GM19023 (cell line): Measurements from ENCODE around the gene LIN52.

ENCODE experiments used
- ATAC-seq: cut with Tn5 transposase; IDR thresholded peaks from one replicate; pipeline ENCODE4 v1.9.1; 2021; ENCODE audit warnings: mild to moderate bottlenecking, moderate library complexity; ENCODE audit not compliant: unreplicated experiment

Gene LIN52

GRCh38 chr14:74223016-74223415 lies 138.3 kb downstream of the LIN52 start:
- no peak for ATAC-seq

- ATAC-seq: no peak
Measured at GRCh38 chr14:74231784-74232183, 147.0 kb downstream of the LIN52 start.

GRCh38 chr14:74235017-74235416 lies 150.3 kb downstream of the LIN52 start:
- no peak for ATAC-seq

GRCh38 chr14:74237441-74237840 lies 152.7 kb downstream of the LIN52 start:
- no peak for ATAC-seq

- no peak for ATAC-seq
Measured at GRCh38 chr14:74238974-74239847, 154.5 kb downstream of the LIN52 start, which contains the start of gene VSX2. Gene VSX2 (plus strand): TSS chr14:74239449. CDS start chr14:74239562, 113 bp downstream.

- ATAC-seq: no peak
Measured at GRCh38 chr14:74239848-74240793, 155.4 kb downstream of the LIN52 start.

- ATAC-seq: no peak
Measured at GRCh38 chr14:74240794-74241651, 156.3 kb downstream of the LIN52 start.

- no peak for ATAC-seq
Measured at GRCh38 chr14:74241652-74242017, 156.9 kb downstream of the LIN52 start.

- no peak for ATAC-seq
Measured at GRCh38 chr14:74242021-74242779, 157.4 kb downstream of the LIN52 start.

GRCh38 chr14:74242780-74243042 lies 158.0 kb downstream of the LIN52 start:
- ATAC-seq: no peak

GRCh38 chr14:74243051-74243450 lies 158.3 kb downstream of the LIN52 start:
- no peak for ATAC-seq

GRCh38 chr14:74244115-74244514 lies 159.4 kb downstream of the LIN52 start:
- no peak for ATAC-seq

GRCh38 chr14:74245292-74245691 lies 160.5 kb downstream of the LIN52 start:
- ATAC-seq: no peak

GRCh38 chr14:74246542-74246941 lies 161.8 kb downstream of the LIN52 start:
- no peak for ATAC-seq

GRCh38 chr14:74248017-74248416 lies 163.3 kb downstream of the LIN52 start:
- no peak for ATAC-seq

GRCh38 chr14:74249433-74250375 lies 164.9 kb downstream of the LIN52 start:
- no peak for ATAC-seq
